OCI-M1 (cell line): ENCODE measurements around the gene GABRR2.

ENCODE experiments used
- DNase-seq: peaks from one replicate; lab custom pipeline; 2025; lab: John Stamatoyannopoulos, UW

The GABRR2 gene

DNA sequence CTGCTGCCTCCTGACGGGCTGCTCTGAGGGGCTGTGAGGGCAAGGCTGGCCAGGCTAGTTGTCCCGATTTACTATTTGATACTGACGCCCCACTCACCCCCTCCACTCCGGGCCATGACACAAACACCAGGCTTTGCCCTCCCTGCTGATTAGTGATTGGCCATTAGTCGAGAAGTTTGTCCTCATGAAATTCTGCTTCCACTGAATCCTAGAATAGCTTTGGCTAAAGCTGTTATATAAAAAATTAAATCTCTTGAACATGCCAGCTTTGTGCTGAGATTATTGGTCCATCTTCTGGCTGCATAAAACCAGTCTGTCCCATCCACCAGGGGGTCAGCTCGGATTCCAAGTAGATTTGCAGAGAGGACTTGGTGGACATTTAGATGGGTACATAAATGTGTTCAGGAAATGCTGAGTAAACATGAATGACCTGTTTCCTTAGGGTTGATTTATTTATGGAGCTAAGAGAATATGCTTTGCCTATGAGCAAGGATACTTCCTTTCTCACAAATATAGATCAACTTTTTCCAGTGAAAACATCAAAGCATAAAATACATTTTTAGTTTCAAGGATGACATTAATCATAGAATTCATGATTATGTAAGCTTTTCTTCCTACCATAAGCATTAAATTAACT, at the start of gene GABRR2:
GABRR2 (minus strand) TSS at position 51 of the 637 bp plus-strand sequence. CDS start 134 bp downstream, outside the sequence.
- DNase-seq: no peak

DNA sequence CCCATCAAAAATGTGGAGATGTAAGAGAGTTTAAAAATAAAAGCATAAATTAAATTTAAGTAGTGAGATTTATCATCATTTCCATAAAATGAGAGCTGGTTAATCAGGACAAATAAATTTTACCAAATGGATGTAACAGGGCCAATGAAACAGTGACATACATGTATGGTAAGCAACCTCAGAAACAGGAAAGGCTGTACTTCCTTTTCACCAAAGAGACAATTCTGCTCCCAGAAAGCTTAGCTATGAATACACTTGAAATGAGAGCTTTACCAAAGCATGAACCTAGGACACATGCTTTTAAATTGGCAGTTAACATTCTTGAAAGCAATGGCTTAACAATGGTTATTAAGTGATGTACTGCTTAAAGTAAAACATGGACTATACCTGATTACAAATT, 49.5 kb upstream of the GABRR2 start:
- no peak for DNase-seq

DNA sequence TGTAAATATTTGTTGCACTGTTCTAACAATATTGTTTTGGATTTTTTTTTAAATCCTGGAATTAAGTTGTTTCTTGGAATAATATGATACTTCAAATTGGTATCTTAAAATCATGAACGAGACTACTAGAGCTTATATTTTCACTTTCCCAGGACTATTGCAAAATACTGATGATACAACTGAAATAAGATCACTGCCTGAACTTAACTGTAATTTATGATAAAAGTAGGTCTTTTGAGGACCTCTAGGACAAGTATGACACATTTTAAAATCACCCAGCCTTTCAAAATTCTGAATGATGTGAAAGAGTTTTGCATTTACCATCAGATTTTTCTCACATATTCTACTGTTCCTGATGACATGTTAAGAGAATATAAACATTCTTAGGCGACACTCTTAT, 46.1 kb upstream of the GABRR2 start:
- no peak for DNase-seq

DNA sequence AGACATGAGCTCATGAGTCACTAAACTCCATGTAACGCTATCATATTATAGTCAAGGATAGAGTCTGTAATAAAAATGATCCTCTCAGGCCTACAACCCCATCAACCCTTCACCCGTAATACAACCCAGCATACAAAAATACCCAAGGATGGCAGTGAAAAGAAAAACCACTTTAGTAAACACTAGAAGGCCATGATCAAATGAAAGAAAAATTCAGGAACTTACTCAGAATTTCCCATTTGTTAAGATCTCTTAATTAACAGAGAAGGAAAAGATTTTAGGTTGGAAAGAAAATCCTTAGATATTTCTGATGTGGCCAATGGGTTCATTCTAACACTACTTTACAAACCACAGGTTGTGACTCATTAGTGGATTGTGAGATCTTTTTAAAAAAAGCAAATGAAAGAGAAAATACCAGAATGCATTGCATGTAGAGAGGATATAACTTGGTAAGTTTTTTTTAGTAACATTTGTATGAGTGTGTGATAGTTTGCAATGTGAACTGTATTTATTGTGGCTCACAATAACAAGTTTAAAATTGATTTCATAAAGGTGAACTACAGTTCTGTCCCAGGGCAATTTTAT, 45.4 kb upstream of the GABRR2 start:
- peak; percentile 27 for DNase-seq

DNA sequence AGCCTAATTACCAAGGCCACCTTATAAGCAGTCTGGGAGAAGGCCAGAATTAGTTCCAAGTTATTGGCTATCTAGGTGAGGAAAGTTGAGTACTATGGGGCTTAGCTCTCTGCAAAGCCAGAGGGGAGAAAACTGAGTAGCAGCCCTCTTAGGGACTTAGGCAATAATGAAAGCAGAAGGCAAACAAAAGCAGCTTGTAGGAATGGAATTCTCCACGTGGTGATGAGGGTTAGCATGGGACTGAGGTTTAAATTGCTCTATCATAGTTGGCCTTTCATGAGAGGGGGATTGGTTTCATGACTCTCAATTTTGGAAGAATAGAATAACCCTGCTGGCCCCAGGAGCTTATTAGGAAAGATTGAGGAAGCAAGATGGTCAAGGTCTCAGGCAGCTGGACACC, 44.5 kb upstream of the GABRR2 start:
- peak; percentile 26 for DNase-seq

DNA sequence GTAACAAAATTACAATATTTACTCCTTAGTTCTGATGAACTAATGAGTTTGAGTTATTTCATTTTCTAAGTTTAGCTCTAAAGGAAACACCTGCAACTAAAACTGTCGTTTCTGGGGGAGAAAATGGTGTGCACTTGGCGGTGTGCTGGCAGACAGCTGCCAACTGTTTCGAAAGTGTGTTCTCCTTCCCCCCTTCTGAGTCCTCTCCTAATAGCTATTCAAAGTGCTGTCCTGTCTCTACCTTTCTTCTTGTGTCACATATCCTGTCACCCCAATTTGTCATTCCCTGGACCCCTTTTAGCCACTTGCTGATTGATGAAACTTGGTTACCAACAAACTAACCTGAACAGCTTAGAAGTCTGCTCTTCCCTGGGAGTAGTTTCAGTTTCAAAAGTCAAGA, 42.3 kb upstream of the GABRR2 start:
- peak; percentile 55 for DNase-seq

DNA sequence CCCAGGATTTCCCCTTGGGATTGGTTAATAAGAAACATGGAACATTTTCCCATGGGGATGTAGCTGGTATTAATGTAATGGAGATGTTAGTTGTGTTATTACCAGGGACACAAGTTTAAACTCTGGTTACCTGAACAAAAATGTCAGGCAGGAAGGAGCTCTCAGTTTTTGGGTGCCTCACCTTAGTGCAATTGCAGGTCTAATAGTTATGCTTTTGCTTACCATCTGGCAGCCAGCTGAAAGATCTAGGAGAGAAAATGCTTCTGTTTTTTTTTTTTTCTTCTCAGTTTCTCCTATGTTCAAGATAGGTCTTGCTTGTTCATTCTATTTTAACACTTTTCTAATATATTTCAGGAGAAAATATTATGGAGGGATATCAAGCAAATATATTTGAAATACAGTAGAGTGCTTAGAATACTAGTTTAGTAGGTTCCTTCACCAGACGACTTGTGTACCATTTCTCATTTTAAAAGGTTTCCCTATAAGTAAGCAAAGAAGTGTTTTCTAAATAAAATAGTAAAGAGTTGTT, 41.6 kb upstream of the GABRR2 start:
- peak; percentile 41 for DNase-seq

DNA sequence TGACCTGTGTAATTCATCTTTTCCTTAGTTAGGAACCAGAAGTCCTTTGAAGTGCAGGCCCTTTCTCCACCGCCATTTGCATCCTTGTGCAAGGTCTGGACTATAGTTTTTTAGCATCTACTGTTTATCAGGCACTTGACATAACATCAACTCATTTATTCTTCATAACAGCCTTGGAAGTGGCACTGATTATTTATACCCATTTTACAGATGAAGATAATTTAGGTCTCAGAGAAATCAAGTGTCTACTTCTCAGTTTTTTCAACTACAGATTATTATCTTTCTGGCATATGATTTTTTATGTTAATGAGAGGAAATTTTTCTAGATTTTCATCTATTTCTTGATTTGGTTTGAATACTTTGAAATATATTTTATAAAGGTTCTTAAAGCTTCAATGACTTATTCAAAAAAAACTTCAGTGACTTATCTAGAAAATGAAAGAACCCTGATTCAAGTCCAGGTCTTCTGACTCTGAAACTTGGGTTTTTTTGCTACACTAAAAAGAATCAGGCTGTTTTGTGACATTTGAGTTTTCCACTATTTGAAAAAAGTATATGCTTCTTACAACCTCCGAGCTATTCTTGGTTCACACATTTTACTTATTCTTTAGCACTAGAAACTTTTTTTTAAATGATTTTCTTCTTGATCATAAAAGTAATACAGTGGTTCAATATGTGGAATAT, 40.6 kb upstream of the GABRR2 start:
- DNase-seq: no peak

DNA sequence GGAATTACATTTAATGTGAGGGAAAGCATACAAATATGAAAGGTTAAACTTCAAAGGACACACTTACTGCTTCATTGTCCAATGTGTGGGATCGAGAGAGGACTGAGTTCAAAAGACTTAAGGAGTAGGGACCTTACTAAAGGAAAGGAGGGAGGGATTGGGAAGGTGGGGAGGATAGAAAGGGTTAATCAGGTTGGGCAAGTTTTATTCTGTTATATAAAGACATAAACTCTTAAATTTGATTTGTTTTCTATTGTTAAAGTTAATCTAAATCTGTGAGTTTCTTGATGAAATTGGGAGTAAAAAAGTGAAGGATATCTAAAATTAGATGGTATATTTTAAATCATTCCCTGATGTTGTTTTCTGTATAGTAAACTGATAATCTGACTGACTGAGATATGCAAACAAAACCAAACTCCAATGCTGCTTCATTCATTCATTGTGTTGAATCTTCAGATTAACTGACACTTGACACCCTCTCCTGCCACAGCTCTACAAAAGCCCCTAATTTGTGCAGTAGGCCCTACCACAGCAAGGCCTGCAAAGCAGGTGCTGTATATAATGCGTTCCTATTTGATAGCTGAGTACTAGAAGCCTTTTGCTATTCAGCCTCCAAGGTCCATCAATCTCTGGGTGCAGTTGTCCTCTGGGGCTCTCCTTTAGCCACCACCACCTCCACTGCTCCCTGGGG, 38.7 kb upstream of the GABRR2 start:
- no peak for DNase-seq

DNA sequence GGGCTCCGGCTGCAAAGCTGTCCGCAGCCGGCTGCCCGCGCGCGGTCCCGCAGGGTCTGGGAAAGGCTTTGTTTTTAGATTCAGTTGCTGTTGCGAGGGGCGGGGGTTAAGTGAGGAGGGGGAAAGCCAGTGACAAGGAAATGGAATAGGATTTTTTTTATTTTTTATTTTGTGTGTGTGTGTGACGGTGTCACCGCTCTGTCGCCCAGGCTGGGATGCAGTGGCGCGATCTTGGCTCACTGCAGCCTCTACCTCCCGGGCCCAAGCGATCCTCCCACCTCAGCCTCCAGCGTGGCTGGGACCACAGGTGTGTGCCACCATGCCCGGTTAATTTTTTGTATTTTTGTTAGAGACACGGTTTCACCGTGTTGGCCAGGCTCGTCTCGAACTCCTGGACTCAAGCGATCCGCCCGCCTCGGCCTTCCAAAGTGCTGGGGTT, 38.0 kb upstream of the GABRR2 start:
- no peak for DNase-seq

DNA sequence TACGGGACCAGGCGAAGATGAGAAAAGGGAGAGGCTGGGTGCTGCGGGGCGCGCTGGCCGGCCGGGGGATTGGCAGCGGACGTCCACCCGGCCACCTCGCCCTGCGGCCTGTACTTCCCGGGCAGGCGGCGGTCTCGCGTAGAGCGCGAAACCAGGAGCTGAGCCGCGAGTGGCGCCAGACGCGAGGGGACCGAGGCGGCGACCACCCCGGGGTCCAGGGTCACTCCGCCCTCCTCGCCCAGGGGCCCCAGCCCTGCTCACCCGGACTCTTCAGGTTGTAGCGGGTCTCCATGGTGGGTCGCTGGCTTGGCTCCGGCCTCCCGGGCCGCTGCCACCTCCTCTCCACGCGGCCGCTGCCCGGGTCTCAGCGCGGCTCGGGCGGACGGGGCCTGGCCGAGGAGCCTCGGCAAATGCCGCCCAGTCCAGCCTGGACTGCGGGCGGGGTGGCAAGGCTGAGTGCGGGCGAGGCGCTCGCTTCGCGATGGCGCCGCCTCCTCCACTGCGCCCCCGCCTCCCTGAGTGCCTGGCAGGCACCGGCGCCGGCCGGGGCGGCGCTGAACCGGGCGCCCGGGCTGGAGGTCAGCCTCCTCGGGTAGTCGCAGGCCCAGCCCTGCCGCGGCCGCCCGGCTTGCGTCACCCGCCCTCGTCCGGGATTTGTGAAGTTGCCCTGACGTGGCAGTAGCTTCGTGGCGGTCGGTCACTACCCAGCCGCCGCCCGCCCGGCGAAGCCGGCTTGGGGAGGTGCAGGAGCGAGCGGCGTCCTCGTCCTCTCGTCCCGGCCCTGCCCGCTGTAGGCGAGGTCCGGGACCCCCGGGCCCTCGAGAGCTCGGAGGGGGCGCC, 37.4 kb upstream of the GABRR2 start, which contains the start of gene UBE2J1:
UBE2J1 (minus strand) TSS at position 445 of the 840 bp plus-strand sequence; CDS start at position 292, 153 bp downstream.
- peak; percentile 89 for DNase-seq

DNA sequence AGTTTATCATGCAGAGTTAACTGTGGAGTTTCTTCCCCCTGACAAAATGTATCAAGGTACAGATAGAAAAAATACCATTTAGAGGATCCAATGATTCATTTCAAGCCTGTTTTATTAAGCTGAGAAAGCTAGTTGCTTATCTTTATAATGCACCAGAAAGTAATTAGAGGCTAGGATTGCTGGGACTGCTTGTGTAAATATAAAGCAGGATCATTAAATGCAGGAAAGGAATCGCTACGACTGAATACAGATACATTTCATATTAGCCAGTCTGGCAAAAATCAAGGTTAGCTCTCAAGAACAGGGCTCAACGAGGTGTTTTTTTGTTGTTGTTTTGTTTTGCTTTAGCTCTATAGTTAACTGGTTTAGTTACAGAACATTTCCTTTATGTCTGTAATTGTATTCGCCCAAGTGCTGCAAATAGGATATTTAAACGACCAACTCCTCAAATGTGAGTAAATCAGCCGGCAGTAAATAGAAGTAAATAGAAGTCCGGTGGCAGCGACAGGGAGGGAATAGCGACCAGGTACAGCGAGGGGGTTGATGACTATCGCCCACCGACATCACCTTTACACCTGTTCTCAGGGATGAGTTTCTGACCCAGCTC, 36.7 kb upstream of the GABRR2 start:
- peak; percentile 77 for DNase-seq

DNA sequence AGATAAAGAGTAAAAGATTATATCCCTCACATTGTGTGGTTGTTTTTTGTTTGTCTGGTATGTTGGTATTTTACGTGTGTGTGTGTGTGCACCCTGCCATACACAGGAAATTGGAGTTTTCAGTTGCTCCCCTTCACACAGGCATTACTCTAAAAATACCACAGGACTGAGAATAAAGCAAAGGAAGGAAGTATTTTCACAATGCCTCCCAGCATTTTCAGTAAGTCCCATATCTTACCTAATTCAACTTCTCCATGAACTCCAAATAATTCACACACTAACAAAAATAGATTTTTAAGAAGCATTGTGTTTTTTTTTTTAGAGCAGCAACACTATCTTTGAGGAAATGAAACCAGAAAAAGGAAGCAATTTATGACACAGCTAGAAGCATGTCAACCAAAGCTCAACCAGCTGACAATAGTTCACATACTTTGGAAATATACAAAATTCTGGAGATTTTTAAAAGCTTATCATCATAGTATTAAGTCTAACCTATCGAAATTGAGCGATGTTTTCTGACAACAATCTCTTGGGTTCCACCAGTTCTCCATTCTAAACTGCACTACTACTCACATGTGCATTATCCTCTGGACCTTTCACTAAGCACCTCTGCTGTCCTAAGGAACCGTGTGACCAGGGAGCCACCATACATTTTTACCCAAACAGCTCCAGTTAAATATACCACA, 35.3 kb upstream of the GABRR2 start:
- DNase-seq: peak; percentile 79

DNA sequence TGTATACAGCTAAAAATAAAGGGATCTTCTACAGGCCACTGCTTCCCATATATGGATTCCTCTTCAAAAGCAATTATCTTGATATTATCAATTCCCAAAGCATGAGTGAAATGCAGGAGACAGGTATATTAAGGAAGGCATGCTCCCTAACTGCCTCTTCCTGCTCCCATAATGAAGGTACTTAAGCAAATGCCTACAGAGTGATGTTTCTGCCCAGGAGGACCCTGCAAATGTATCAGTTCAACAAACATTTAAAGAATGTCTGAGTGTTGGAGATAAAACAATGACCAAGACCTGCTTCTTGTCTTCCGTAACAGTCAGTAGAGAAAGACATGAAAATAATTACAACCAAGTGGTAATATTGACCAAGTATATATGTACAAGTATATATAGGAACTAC, 33.3 kb upstream of the GABRR2 start:
- DNase-seq: no peak

DNA sequence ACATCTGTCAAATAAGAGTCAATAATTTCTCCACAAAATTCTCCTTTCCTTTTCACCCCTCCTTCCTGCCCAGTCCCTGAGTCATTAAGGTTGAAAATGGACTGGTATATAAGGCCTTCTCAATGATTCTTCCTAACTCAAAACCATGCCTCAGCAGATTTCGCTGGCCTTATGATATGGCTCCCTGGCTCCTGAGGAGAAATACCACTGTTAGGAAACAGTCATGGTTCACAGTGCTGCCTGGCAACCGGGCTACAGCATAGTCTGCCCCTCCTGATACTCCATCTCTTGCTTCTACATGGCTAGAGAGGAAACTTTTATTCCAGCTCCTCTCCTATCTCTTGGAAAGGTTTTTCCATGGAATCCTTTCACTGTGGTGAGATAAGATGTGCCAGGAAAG, 32.7 kb upstream of the GABRR2 start:
- peak; percentile 31 for DNase-seq

DNA sequence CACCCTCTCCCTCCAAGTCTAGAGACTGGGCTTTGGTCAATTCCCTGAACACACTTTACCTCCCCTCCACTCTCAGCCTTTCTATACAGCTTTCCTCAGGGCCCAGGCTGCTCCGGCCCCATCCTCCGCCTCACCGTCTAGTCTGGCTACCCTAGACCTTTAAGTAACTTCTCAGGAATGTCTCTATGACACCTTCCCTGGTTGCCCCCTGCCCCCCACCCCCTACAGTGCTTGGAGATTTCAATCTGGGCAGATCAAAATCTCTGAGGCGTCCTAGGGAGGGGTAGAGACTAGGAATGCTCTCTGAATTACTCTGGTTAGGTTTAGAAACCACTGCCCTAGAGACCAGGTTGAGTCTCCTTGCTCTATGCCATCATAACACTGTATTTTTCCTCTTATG, 31.3 kb upstream of the GABRR2 start:
- no peak for DNase-seq

DNA sequence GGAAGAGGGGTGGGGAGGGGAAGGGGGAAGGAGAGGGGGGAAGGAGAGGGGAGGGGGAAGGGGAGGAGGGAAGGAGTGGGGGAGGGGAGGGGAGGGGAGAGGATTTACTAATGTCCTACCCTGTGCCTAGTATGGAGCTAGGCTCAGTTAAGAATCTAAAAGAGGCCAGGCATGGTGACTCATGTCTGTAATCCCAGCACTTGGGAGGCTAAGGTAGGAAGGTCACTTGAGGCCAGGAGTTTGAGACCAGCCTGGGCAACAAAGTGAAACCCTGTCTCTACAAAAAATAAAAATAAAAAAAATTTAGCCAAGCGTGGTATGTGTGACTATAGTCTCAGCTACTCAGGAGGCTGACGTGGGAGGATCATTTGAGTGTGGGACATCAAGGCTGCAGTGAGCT, 24.5 kb upstream of the GABRR2 start:
- peak; percentile 69 for DNase-seq

DNA sequence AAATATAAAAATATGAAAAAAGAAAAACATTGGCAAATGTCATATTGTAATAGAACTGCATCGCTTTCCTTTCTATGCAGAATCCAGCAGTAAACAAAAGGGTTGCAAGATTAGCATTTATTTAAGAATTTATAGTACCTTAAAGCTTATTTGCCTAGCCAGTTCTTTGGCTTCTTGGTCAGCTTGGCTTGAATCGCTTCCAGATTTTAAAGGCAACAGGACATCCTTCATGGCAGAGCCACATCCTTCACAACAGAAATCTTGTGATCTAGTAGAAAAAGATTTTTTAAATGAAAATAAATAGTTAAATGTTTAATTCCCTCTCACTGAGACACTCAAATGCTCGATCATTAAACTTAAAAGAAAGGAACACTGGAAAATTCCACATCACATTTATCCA, 20.1 kb upstream of the GABRR2 start:
- DNase-seq: no peak

DNA sequence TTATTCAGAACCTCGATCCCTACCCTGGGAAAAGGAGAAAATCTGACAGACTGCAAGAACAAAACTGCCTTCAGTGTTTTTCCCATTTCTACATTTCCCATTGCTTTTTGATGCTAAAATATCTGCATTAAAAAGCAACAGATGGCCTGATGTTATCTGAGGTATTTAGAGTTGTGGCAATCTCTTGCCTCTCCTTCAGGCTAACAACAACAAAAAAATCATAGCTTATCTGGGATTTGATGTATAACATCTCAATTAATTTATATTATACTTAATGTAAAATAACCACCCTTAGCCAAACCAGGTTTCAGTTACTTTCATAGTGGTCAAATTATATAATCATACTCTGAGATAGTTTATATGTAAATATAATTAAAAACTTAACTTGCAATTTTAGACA, 15.8 kb upstream of the GABRR2 start:
- DNase-seq: no peak

DNA sequence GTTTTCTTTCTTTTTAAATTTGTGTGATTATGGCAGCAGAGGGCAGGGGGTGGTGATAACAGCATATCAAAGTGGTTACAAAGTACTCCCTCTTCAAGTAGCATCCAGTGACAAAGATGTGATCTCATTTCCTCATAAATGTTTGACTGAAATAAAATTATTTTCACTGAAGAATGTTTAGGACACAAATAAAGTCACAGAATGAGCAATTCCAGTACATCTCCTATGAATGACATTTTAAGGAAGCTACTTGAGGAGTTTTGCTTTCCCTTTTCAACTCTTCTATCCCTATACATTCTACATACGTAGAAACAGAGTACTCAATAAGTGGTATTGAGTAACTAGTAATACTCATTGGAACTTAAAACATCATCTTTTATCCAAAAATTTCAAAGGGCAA, 13.9 kb upstream of the GABRR2 start:
- DNase-seq: peak; percentile 46

DNA sequence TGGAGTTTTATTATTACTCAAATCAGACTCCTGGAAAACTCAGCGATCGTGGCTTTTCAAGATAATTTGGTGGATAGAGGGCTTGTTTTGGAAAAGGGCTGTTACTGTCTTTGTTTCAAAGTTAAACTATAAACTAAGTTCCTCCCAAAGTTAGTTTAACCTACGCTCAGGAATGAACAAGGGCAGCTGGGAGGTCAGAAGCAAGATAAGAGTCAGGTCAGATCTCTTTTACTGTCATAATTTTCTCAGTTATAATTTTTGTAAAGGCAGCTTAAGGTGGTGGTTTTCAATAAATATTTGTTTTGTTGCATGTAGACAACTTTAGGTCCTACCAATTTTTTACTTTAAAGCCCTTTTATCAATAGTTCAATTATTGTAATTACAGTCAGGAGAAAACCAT, 9.2 kb upstream of the GABRR2 start:
- no peak for DNase-seq
